IMR-90 (cell line): ENCODE measurements around the gene TBC1D16. TPM values are rescaled to one million over a fixed set of nuclear protein-coding genes. Genes with fewer than 3 reads are reported as not detected.

ENCODE experiments used
- ATAC-seq: fragments of 200-7000 bp; cut with Tn5 transposase; 2 replicates; pipeline ENCODE4 v1.9.1; 2020; ENCODE audit warnings: low read depth, mild to moderate bottlenecking, moderate library complexity
- BruUV-seq: library from RNA; stranded (reverse); fragments of 400-500 nt; replicated peaks from 2 replicates; lab custom pipeline; 2021; lab: Mats Ljungman, UMichigan
- CTCF ChIA-PET: fragments of 300-600 bp; formaldehyde crosslinking; extraction: SDS; loops from one replicate; lab custom pipeline; 2021; ENCODE audit warnings: antibody characterized with exemption; lab: Yijun Ruan, JAX
- POLR2A ChIA-PET: fragments of 300-600 bp; sonication (Branson Sonifier 250); formaldehyde crosslinking; loops from one replicate; lab custom pipeline; 2022; ENCODE audit warnings: antibody characterized with exemption; ENCODE audit not compliant: unreplicated experiment; lab: Charles Lee
- DNase-seq: peaks from one replicate; pipeline ENCODE4 v3.0.0; 2013
- H2AFZ ChIP-seq: replicated peaks from 2 replicates; pipeline ENCODE3; 2013; ENCODE audit warnings: low read length, mild to moderate bottlenecking; ENCODE audit not compliant: poor library complexity
- H2AK5ac ChIP-seq: 2 replicates; pipeline ENCODE4 v1.6.1; 2013; ENCODE audit warnings: low read depth, low read length, inconsistent platforms
- H2AK9ac ChIP-seq: replicated peaks from 2 replicates; pipeline ENCODE3; 2013; ENCODE audit warnings: mild to moderate bottlenecking, low read depth, low read length, moderate library complexity; ENCODE audit not compliant: poor library complexity
- H2BK120ac ChIP-seq: 2 replicates; pipeline ENCODE4 v1.6.1; 2013; ENCODE audit warnings: low read depth, low read length, inconsistent platforms
- H2BK15ac ChIP-seq: 3 replicates; pipeline ENCODE4 v1.6.1; 2013; ENCODE audit warnings: low read depth, low read length, inconsistent platforms
- H2BK20ac ChIP-seq: 2 replicates; pipeline ENCODE4 v1.6.1; 2013; ENCODE audit warnings: low read depth, mild to moderate bottlenecking, inconsistent platforms, low read length, moderate library complexity
- H2BK5ac ChIP-seq: 2 replicates; pipeline ENCODE4 v1.6.1; 2013; ENCODE audit warnings: mild to moderate bottlenecking, low read depth, low read length, inconsistent platforms; ENCODE audit not compliant: poor library complexity, severe bottlenecking
- H3K14ac ChIP-seq: replicated peaks from 2 replicates; pipeline ENCODE4 v1.6.1; 2013; ENCODE audit warnings: low read depth, low read length, inconsistent platforms
- H3K18ac ChIP-seq: 2 replicates; pipeline ENCODE4 v1.6.1; 2013; ENCODE audit warnings: low read depth, low read length, control low read depth
- H3K23ac ChIP-seq: 2 replicates; pipeline ENCODE4 v1.6.1; 2013; ENCODE audit warnings: low read depth, low read length, inconsistent platforms
- H3K27ac ChIP-seq: 2 replicates; pipeline ENCODE4 v1.5.1; 2013; ENCODE audit warnings: mild to moderate bottlenecking, control low read depth, low read length; ENCODE audit not compliant: insufficient read depth
- H3K27me3 ChIP-seq: 2 replicates; pipeline ENCODE4 v1.6.1; 2013; ENCODE audit warnings: low read length; ENCODE audit not compliant: control insufficient read depth, insufficient read depth
- H3K36me3 ChIP-seq: 2 replicates; pipeline ENCODE4 v1.6.1; 2013; ENCODE audit warnings: low read length, mixed read lengths; ENCODE audit not compliant: control insufficient read depth, insufficient read depth
- H3K4ac ChIP-seq: 2 replicates; pipeline ENCODE4 v1.6.1; 2013; ENCODE audit warnings: low read depth, low read length, inconsistent platforms
- H3K4me1 ChIP-seq: 2 replicates; pipeline ENCODE4 v1.6.1; 2013; ENCODE audit warnings: low read length, mixed read lengths; ENCODE audit not compliant: control insufficient read depth, insufficient read depth
- H3K4me2 ChIP-seq: 2 replicates; pipeline ENCODE4 v1.6.1; 2013; ENCODE audit warnings: low read depth, mild to moderate bottlenecking, control low read depth, low read length, moderate library complexity
- H3K4me3 ChIP-seq: 2 replicates; pipeline ENCODE4 v1.5.1; 2013; ENCODE audit warnings: low read depth, mild to moderate bottlenecking, control low read depth, low read length, moderate library complexity; ENCODE audit not compliant: insufficient read depth
- H3K56ac ChIP-seq: 2 replicates; pipeline ENCODE4 v1.6.1; 2013; ENCODE audit warnings: low read length, inconsistent platforms; ENCODE audit not compliant: insufficient read depth; ENCODE audit errors: extremely low read depth
- H3K79me1 ChIP-seq, 2 experiments: 2 replicates each; pipeline ENCODE4 v1.6.1; 2013; ENCODE audit warnings: low read length in 2 of 2, inconsistent platforms in 1 of 2, low read depth in 1 of 2
- H3K9ac ChIP-seq: 2 replicates; pipeline ENCODE4 v1.6.1; 2013; ENCODE audit warnings: low read depth, low read length, control low read depth
- H3K9me1 ChIP-seq: 2 replicates; pipeline ENCODE4 v1.6.1; 2013; ENCODE audit warnings: low read length, inconsistent platforms; ENCODE audit not compliant: insufficient read depth
- H3K9me3 ChIP-seq: 2 replicates; pipeline ENCODE4 v1.6.1; 2013; ENCODE audit warnings: low read length; ENCODE audit not compliant: control insufficient read depth, insufficient read depth
- H4K20me1 ChIP-seq: 2 replicates; pipeline ENCODE4 v1.6.1; 2013; ENCODE audit warnings: low read length, inconsistent platforms; ENCODE audit not compliant: insufficient read depth
- H4K5ac ChIP-seq: 2 replicates; pipeline ENCODE4 v1.6.1; 2013; ENCODE audit warnings: mild to moderate bottlenecking, low read depth, low read length, control low read depth
- H4K8ac ChIP-seq, 2 experiments: 2 replicates each; pipeline ENCODE4 v1.6.1; 2013; ENCODE audit warnings: low read depth in 2 of 2, low read length in 2 of 2, control low read depth in 1 of 2, inconsistent platforms in 1 of 2
- H4K91ac ChIP-seq: 2 replicates; pipeline ENCODE4 v1.6.1; 2013; ENCODE audit warnings: low read depth, low read length, inconsistent platforms; ENCODE audit not compliant: insufficient read depth
- BHLHE40 ChIP-seq: fragments of 150-350 bp; IDR thresholded peaks from 2 replicates; pipeline ENCODE4 v1.6.1; 2016; ENCODE audit warnings: mild to moderate bottlenecking, low read depth, low read length
- CEBPB ChIP-seq: IDR thresholded peaks from 2 replicates; pipeline ENCODE4 v1.6.1; 2012; ENCODE audit warnings: low read depth, low read length, improper control_type of control experiment
- CHD1 ChIP-seq: IDR thresholded peaks from 2 replicates; pipeline ENCODE4 v1.6.1; 2012; ENCODE audit warnings: low read depth, low read length, improper control_type of control experiment
- FOS ChIP-seq: fragments of 150-350 bp; IDR thresholded peaks from 2 replicates; pipeline ENCODE4 v1.6.1; 2016; ENCODE audit warnings: low read depth, low read length
- MXI1 ChIP-seq: IDR thresholded peaks from 2 replicates; pipeline ENCODE4 v1.6.1; 2012; ENCODE audit warnings: low read depth, mild to moderate bottlenecking, low read length, moderate library complexity, borderline replicate concordance
- NFE2L2 ChIP-seq: fragments of 150-350 bp; IDR thresholded peaks from 2 replicates; pipeline ENCODE4 v1.6.1; 2016; ENCODE audit warnings: low read depth, mild to moderate bottlenecking, low read length
- POLR2A ChIP-seq: IDR thresholded peaks from 2 replicates; pipeline ENCODE4 v1.6.1; 2012; ENCODE audit warnings: mild to moderate bottlenecking, low read depth, low read length
- RAD21 ChIP-seq: IDR thresholded peaks from 2 replicates; pipeline ENCODE4 v1.6.1; 2012; ENCODE audit warnings: low read length, improper control_type of control experiment
- RCOR1 ChIP-seq: IDR thresholded peaks from 2 replicates; pipeline ENCODE4 v1.6.1; 2012; ENCODE audit warnings: mild to moderate bottlenecking, low read length, improper control_type of control experiment; ENCODE audit not compliant: insufficient replicate concordance
- RFX5 ChIP-seq: IDR thresholded peaks from 2 replicates; pipeline ENCODE4 v1.8.0; 2012; ENCODE audit warnings: low read depth, mild to moderate bottlenecking, low read length, moderate library complexity
- SMC3 ChIP-seq: fragments of 150-350 bp; IDR thresholded peaks from 2 replicates; pipeline ENCODE4 v1.6.1; 2016; ENCODE audit warnings: low read depth, mild to moderate bottlenecking, antibody characterized with exemption, low read length, moderate library complexity
- WGBS, 2 experiments: methylation state at CpG; one replicate each; pipeline versions ENCODE4 v1.1.5 to v1.1.7; 2013; ENCODE audit warnings: missing lambda C conversion rate in 2 of 2; ENCODE audit not compliant: insufficient read length in 1 of 2; ENCODE audit errors: extremely low coverage in 2 of 2; 5-methylcytosine and 5-hydroxymethylcytosine counted together
- dilution Hi-C: fragments of 300-500 bp; cut with HindIII; formaldehyde crosslinking; loops from one replicate; pipeline ENCODE4 v1.14.3; 2018; ENCODE audit warnings: low sequenced_read_pairs; ENCODE audit not compliant: unreplicated experiment
- in situ Hi-C: fragments of 300-500 bp; cut with MboI; formaldehyde crosslinking; loops from 3 replicates; pipeline ENCODE4 v1.14.3; 2019; ENCODE audit warnings: low sequenced_read_pairs, inconsistent platforms, mixed read lengths
- intact Hi-C: fragments of 100-400 bp; cut with micrococcal nuclease; formaldehyde crosslinking; loops from 2 replicates; pipeline ENCODE4 v1.10.0; 2022
- polyA plus RNA-seq, 3 experiments: library from polyadenylated mRNA; depleted of rRNA; stranded (reverse); fragments of >200 nt; gene quantifications; 2 replicates each; pipeline ENCODE4 v1.2.3, GENCODE V29; 2012; ENCODE audit warnings: low replicate concordance in 1 of 3
- total RNA-seq: library from RNA; depleted of rRNA; stranded (reverse); fragments of >200 nt; gene quantifications from 2 replicates; pipeline ENCODE4 v1.2.3, GENCODE V29; 2012
- TF ChIP-seq, protein P1 (sequence below): conservative IDR thresholded peaks from 2 replicates; pipeline ENCODE4 v1.5.1; 2012; ENCODE audit warnings: mild to moderate bottlenecking, low read depth, low read length, improper control_type of control experiment
- TF ChIP-seq, protein P2 (sequence below): fragments of 150-350 bp; IDR thresholded peaks from 2 replicates; pipeline ENCODE4 v1.6.1; 2016; ENCODE audit warnings: low read depth, mild to moderate bottlenecking, low read length, moderate library complexity, borderline replicate concordance

The TBC1D16 gene
- total and polyA plus RNA-seq, 2 of the 4 experiments (the other 2 are of a cell fraction): 10.1 to 16.7 TPM

- peak overlapping the region; percentile 27; the same call in 1 of the 2 replicates for H2AK5ac ChIP-seq
- H2AFZ ChIP-seq: no peak overlapping the region
- BruUV-seq: no TSS peak
- no peaks in the 10 kb centered on the region for H3K9me3 ChIP-seq
- no peak overlapping the region for H4K8ac ChIP-seq
- no peaks in the 10 kb centered on the region; the same call in 1 of the 2 replicates for H4K20me1 ChIP-seq
- no peak overlapping the region for H3K4me2 ChIP-seq
- intact Hi-C loops (no loop called here), dilution Hi-C loops (no loop called here), in situ Hi-C loops (loop anchor here (5.0 to 10.0 kb wide), 3 partner anchors 141 to 239 kb away; no protein-coding TSS in a partner anchor)
- H3K9me1 ChIP-seq: peaks cover 15% of the 10 kb centered on the region; the same call in 1 of the 2 replicates
- no peak overlapping the region for H2BK20ac ChIP-seq
- H2BK15ac ChIP-seq: no peak overlapping the region
- H3K27ac ChIP-seq: no peak overlapping the region
- CTCF ChIA-PET: no interaction called here
- H3K4ac ChIP-seq: no peak overlapping the region
- H3K4me1 ChIP-seq: peaks cover 18% of the 10 kb centered on the region
- no peak overlapping the region for H2BK5ac ChIP-seq
- no peak overlapping the region for H4K5ac ChIP-seq
- H3K9ac ChIP-seq: no peak overlapping the region
- POLR2A ChIA-PET: no interaction called here
- no peak overlapping the region for H3K56ac ChIP-seq
- no peak overlapping the region for H3K23ac ChIP-seq
- no peak overlapping the region for H3K18ac ChIP-seq
- H3K36me3 ChIP-seq: no peaks in the 10 kb centered on the region
- TF ChIP-seq RFX5 (no peak), RAD21 (no peak), FOS (no peak), RCOR1 (no peak), CEBPB (no peak), NFE2L2 (no peak), BHLHE40 (no peak), MXI1 (no peak), POLR2A (no peak), CHD1 (no peak), SMC3 (no peak)
- TF ChIP-seq, protein P1, sequence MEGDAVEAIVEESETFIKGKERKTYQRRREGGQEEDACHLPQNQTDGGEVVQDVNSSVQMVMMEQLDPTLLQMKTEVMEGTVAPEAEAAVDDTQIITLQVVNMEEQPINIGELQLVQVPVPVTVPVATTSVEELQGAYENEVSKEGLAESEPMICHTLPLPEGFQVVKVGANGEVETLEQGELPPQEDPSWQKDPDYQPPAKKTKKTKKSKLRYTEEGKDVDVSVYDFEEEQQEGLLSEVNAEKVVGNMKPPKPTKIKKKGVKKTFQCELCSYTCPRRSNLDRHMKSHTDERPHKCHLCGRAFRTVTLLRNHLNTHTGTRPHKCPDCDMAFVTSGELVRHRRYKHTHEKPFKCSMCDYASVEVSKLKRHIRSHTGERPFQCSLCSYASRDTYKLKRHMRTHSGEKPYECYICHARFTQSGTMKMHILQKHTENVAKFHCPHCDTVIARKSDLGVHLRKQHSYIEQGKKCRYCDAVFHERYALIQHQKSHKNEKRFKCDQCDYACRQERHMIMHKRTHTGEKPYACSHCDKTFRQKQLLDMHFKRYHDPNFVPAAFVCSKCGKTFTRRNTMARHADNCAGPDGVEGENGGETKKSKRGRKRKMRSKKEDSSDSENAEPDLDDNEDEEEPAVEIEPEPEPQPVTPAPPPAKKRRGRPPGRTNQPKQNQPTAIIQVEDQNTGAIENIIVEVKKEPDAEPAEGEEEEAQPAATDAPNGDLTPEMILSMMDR: no peak
- TF ChIP-seq, protein P2, sequence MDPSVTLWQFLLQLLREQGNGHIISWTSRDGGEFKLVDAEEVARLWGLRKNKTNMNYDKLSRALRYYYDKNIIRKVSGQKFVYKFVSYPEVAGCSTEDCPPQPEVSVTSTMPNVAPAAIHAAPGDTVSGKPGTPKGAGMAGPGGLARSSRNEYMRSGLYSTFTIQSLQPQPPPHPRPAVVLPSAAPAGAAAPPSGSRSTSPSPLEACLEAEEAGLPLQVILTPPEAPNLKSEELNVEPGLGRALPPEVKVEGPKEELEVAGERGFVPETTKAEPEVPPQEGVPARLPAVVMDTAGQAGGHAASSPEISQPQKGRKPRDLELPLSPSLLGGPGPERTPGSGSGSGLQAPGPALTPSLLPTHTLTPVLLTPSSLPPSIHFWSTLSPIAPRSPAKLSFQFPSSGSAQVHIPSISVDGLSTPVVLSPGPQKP: no peak
- H3K79me1 ChIP-seq: peaks cover 8 to 38% of the 10 kb centered on the region in 2 experiments; a peak in 3 of 4 replicates
- WGBS, 2 experiments: 85% methylated on average over 14 of the region's 15 CpGs; no CpG with 5 or more reads in 1 of the 2 experiments
- DNase-seq (no peak), ATAC-seq (no peak)
- H4K91ac ChIP-seq: no peak overlapping the region
- no peak overlapping the region for H2BK120ac ChIP-seq
- no peak overlapping the region for H3K4me3 ChIP-seq
- no peak overlapping the region for H2AK9ac ChIP-seq
- no peaks in the 10 kb centered on the region for H3K27me3 ChIP-seq
- no peak overlapping the region for H3K14ac ChIP-seq
Observed at GRCh38 chr17:79985943-79986391, 49.7 kb downstream of the TBC1D16 start.
